GM10266 (cell line): Measurements from ENCODE around the gene H2AZ1.

Source experiments
- DNase-seq: peaks from one replicate; pipeline ENCODE4 v3.0.0; 2012; ENCODE audit errors: extremely low spot score
- TF ChIP-seq, protein P1 (sequence below): IDR thresholded peaks from 2 replicates; pipeline ENCODE4 v1.5.1; 2012; ENCODE audit warnings: mild to moderate bottlenecking, low read depth; ENCODE audit not compliant: control insufficient read depth, insufficient read depth; ENCODE audit errors: missing control alignments

Gene H2AZ1

DNA sequence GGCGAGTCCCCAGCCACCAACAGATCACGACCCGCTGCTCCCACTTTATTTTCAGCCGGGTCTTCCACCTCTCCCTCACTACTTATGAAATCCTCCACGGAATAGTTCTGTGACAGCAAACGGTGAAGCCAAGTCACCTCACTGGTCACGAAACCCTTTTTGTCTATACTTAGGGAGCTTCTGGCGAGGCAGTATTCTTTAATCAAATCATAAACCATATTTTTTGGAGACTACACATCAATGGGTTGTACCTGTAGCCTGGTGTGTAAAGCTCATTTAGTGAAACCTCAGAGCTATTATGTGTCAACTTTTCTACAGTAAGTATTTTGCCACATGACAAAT lies 809 bp upstream of the H2AZ1 start:
- DNase-seq, result peak; percentile 8
- TF ChIP-seq, protein P1, sequence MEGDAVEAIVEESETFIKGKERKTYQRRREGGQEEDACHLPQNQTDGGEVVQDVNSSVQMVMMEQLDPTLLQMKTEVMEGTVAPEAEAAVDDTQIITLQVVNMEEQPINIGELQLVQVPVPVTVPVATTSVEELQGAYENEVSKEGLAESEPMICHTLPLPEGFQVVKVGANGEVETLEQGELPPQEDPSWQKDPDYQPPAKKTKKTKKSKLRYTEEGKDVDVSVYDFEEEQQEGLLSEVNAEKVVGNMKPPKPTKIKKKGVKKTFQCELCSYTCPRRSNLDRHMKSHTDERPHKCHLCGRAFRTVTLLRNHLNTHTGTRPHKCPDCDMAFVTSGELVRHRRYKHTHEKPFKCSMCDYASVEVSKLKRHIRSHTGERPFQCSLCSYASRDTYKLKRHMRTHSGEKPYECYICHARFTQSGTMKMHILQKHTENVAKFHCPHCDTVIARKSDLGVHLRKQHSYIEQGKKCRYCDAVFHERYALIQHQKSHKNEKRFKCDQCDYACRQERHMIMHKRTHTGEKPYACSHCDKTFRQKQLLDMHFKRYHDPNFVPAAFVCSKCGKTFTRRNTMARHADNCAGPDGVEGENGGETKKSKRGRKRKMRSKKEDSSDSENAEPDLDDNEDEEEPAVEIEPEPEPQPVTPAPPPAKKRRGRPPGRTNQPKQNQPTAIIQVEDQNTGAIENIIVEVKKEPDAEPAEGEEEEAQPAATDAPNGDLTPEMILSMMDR, result no peak

DNA sequence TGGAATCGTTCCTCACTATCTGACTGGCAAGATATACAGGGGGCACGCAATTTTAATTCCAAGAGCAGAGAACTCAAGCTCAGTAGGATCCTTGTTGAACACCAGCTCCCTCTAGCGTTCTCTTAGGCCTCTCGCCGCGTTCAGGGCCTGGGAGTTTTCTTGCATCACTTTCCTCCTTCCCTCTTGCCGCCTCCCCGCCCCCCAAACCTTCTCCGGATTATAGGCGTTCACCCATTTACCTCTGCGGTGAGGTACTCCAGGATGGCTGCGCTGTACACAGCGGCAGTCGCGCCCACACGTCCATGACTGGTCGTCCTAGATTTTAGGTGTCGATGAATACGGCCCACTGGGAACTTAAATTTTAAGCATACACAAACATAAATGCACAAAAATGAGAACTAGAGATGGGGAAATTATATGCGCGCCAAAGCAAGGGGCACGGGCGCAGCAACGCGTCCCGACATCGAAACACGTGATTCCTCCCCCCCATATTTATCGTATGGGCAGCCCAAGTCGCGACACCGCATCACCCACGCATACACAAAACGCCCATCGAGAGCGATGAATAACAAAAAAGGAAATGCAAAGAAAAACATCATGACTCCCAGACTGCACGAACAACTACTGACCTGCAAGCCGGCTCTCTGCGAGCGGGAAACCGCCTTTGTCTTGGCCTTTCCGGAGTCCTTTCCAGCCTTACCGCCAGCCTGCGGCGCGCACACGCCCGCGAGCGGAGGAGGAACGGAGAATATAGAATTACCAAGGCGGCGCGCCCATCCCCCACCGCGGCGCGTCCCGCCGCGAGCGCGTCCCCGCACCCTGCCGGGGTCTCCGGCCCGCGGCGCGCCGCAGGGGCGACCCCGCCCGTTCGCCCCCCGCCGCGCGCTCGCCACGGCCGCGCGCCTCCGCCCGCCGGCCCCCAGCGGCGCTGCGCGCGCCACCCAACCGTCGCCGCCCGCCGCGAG lies 759 bp downstream of the H2AZ1 start:
- peak; percentile 86 for DNase-seq

DNA sequence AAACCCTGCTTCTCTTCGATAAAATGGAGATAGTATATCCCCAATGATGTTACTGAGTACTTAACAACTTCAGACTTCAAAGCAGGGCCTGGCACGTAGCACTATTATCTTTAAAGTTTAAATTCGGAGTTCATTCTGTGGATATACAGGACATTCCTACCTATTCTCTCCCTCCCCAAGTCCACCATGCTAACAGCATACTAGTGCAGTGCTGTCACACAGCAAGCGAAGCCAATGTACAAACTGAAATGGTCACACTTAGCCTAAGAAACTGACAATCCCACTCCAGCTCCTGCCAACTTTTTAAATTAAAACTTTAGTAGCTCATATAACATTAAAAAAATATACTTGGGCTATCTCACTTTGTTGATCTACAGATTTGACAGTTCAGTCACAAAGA lies 2.5 kb downstream of the H2AZ1 start:
- TF ChIP-seq, protein P1, result no peak
- no peak for DNase-seq

More for the DNA sequence above, 759 bp downstream of the H2AZ1 start:
- TF ChIP-seq, protein P1, result peak; percentile 90

DNA sequence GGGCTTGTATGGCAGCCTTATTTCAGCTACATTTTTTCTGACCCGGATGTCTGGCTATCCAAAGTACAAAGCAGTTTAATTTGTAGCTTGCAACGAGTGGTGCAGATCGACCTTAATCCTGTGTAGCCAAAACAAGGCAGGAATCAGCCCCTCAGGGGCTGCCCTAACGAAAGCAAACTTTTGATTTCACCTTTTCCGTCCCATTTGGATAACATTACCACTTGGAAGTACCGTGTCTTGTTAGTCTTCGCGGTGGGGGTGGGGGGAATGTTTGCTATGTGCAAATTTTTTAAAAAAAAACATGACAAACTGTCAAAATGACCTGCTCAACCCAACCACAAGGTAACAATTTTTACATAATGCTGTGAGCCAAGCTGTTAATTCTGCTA lies 2.9 kb downstream of the H2AZ1 start:
- TF ChIP-seq, protein P1, result no peak

DNA sequence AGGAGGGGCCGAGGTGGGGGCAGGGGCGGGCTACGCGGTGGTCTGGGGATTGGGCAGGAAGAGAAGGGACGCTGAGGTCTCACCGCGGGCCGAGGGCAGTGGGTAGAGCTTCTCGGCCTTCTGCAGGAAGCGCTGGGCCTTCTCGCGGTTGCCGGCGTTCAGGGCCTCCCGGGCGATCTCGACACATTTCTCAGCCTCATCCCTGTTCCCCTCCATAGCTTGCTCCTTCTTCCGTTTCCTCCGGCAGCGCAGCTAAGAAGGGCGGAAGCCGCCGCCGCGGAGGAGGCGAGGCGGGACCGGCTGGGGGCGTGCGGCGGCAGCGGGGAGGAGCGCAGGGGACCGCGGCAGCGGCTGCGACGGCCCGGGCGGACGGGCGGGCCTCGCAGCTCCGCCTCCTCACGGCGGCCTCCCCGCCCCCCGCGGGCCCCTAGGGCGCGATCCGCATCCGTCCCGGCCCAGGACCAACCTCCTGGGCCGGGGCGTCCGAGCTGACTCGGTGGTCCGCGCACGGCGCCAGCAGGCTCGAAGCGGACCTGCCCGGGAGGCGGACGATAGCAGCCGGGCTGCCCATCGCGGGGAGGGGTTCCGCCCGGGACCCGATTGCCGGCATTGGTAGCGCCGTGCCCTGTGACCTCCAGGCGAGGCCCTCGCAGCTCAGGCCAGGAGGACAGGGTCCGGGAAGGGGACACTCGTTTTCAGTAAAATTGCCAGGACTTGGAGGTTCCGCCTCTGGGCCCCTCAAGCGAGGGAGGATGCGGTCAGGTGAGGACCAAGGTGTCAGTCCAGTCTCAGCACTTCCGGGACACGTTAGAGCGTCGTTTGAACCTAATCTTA lies 3.5 kb downstream of the H2AZ1 start, which contains the start of gene DNAJB14:
Gene DNAJB14, minus strand, starts transcription at position 263 of the 834 bp plus-strand sequence. Its CDS starts 47 bp downstream, at position 216.
- peak; percentile 85 for DNase-seq
- TF ChIP-seq, protein P1, result no peak

More for the DNA sequence above, 2.9 kb downstream of the H2AZ1 start:
- no peak for DNase-seq

DNA sequence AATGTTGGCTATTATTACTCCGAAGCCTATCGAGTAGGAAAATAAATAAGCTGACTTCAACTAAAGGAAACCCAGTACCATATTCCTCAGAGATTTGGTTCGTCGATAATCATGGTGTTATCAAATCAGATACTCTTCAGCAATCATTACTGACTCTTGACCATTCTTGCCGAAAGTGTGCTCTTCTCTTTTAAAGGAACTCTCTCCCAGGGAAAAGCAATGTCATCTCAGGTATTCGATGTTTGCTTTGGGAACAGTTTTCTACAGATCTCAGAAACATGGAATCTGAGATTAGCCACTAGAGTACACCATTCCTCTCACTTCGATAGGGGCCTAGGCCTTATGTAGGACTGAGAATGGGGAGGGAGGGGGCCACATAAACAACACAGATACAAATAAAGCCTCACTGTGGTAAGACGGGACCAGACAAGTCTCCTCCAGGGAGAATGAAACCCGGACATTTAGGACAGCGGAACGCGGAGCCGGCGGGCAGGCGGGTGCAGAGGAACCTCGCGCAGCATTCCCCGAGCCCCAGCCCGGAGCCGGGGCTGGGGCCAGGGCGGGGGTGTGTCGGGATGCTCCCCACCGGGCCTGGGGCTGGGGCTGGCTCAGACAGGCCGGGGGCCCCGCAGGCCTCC lies 4.2 kb downstream of the H2AZ1 start:
- DNase-seq, result peak; percentile 31
- TF ChIP-seq, protein P1, result no peak
